Aorta (tissue), 5 donors: ENCODE measurements around the gene RNF40. TPM values are rescaled to one million over a fixed set of nuclear protein-coding genes. Genes with fewer than 3 reads are reported as not detected.
A peak's percentile ranks its signal among the peaks of the same experiment; 100 is the strongest.

Experiments
- ATAC-seq: fragments of 200-7000 bp; cut with Tn5 transposase; one replicate; pipeline ENCODE4 v1.9.1; 2022; ENCODE audit warnings: moderate library complexity; ENCODE audit not compliant: low FRiP score
- DNase-seq, 2 donors: peaks; one replicate each; pipeline ENCODE4 v3.0.0-alpha.2; 2020
- H3K27ac ChIP-seq, 2 donors: one replicate each; pipeline ENCODE4 v1.5.1; 2013; ENCODE audit warnings: low read length in 2 of 2, mild to moderate bottlenecking in 2 of 2, moderate library complexity in 2 of 2, control low read depth in 1 of 2, inconsistent platforms in 1 of 2, low read depth in 1 of 2
- H3K27me3 ChIP-seq, 2 donors: one replicate each; pipeline ENCODE4 v1.6.1; 2013; ENCODE audit warnings: control low read depth in 1 of 2, low read length in 1 of 2, mild to moderate bottlenecking in 1 of 2, moderate library complexity in 1 of 2; ENCODE audit not compliant: insufficient read depth in 2 of 2, control insufficient read depth in 1 of 2
- H3K36me3 ChIP-seq, 2 donors: one replicate each; pipeline ENCODE4 v1.6.1; 2013; ENCODE audit warnings: control low read depth in 1 of 2, low read length in 1 of 2, mild to moderate bottlenecking in 1 of 2; ENCODE audit not compliant: insufficient read depth in 2 of 2, control insufficient read depth in 1 of 2
- H3K4me1 ChIP-seq, 2 donors: one replicate each; pipeline ENCODE4 v1.6.1; 2013; ENCODE audit warnings: low read length in 2 of 2, control low read depth in 1 of 2, mild to moderate bottlenecking in 1 of 2, moderate library complexity in 1 of 2; ENCODE audit not compliant: insufficient read depth in 2 of 2, control insufficient read depth in 1 of 2
- H3K4me3 ChIP-seq, 2 donors: one replicate each; pipeline ENCODE4 v1.5.1; 2013; ENCODE audit warnings: low read length in 2 of 2, control low read depth in 1 of 2, mild to moderate bottlenecking in 1 of 2
- H3K9me3 ChIP-seq: one replicate; pipeline ENCODE4 v1.6.1; 2013; ENCODE audit warnings: mild to moderate bottlenecking, low read length; ENCODE audit not compliant: control insufficient read depth
- WGBS, 2 donors: extraction: QIAGEN DNeasy Blood & Tissue Kit; methylation state at CpG; one replicate each; pipeline ENCODE4 v1.1.7; 2013; 5-methylcytosine and 5-hydroxymethylcytosine counted together
- intact Hi-C, 2 donors: fragments of 100-400 bp; cut with DNase I; formaldehyde crosslinking; loops; one replicate each; pipeline versions ENCODE4 v1.14.2 to v1.15.0; 2022
- polyA plus RNA-seq, 2 donors: library from polyadenylated mRNA; stranded (reverse); fragments of 200-250 nt; gene quantifications; one replicate each; pipeline ENCODE4 v1.2.3, GENCODE V29; 2013
- total RNA-seq, 2 donors: library from RNA; stranded (reverse); fragmentation: NEBNext Ultra II Directional; extraction: Animal tissue kit (Norgen Biotek cat#: 25700); gene quantifications; one replicate each; pipeline ENCODE4 v1.2.1, GENCODE V29; 2021
- donor health status: healthy with polysubstance abuse.
- donor health status: Bipolar disorder and iron deficiency.
- donor health status: DM: no; HTN: no; CAD: no.
- donor health status: DM: no; HTN: no; CAD: no.
- donor health status: DM: yes; HTN: yes; CAD: no.

The RNF40 gene
- total and polyA plus RNA-seq, 4 donors, result 22.7 to 90.2 (median 66.7) TPM

GRCh38 chr16:30737794-30738648, 24.1 kb upstream of the RNF40 start:
- Histone ChIP-seq H3K27ac (no peak overlapping the region), H3K4me1 (peaks cover 0 to 2% of the 10 kb centered on the region in 2 donors), H3K27me3 (no peaks in the 10 kb centered on the region), H3K9me3 (no peaks in the 10 kb centered on the region), H3K36me3 (peaks cover 4 to 12% of the 10 kb centered on the region in 2 donors), H3K4me3 (no peak overlapping the region)
- ATAC-seq, result no peak
- intact Hi-C loops, result no loop called here
- peak in 1 of 2 donors; percentile 67 for DNase-seq
- WGBS, 2 donors, result 91% methylated on average over 25 of the region's 25 CpGs

- 86 to 88% methylated on average over 34 to 37 of the region's 37 CpGs for WGBS, 2 donors
- Histone ChIP-seq H3K36me3 (peaks cover 0 to 7% of the 10 kb centered on the region in 2 donors), H3K27ac (no peak overlapping the region), H3K4me3 (no peak overlapping the region), H3K9me3 (no peaks in the 10 kb centered on the region), H3K27me3 (no peaks in the 10 kb centered on the region), H3K4me1 (peaks cover 0 to 2% of the 10 kb centered on the region in 2 donors)
- ATAC-seq (no peak), DNase-seq (peak in 1 of 2 donors; percentile 70)
- intact Hi-C loops, result no loop called here
Observed at GRCh38 chr16:30738984-30739951, 22.9 kb upstream of the RNF40 start.

GRCh38 chr16:30740364-30741251, 21.5 kb upstream of the RNF40 start:
- Histone ChIP-seq H3K9me3 (no peaks in the 10 kb centered on the region), H3K36me3 (peaks cover 0 to 4% of the 10 kb centered on the region in 2 donors), H3K27ac (peak overlapping the region; percentile 3 to 31), H3K4me1 (peaks cover 0 to 2% of the 10 kb centered on the region in 2 donors), H3K27me3 (no peaks in the 10 kb centered on the region), H3K4me3 (no peak overlapping the region)
- intact Hi-C loops, result loop anchor here (5.0 kb wide), 2 partner anchors 38 to 43 kb away; partner anchors contain the start of gene SRCAP (in 1 of the 2)
- ATAC-seq, result peak; percentile 84
- WGBS, 2 donors, result 44 to 51% methylated on average over 8 of the region's 8 CpGs
- DNase-seq, result peak; percentile 91 to 92

- intact Hi-C loops, result loop anchor here (5.0 kb wide), 2 partner anchors 39 to 44 kb away; partner anchors contain the start of gene SRCAP (in 1 of the 2)
- Histone ChIP-seq H3K9me3 (no peaks in the 10 kb centered on the region), H3K4me3 (no peak overlapping the region), H3K27me3 (no peaks in the 10 kb centered on the region), H3K4me1 (peaks cover 0 to 2% of the 10 kb centered on the region in 2 donors), H3K36me3 (peaks cover 0 to 2% of the 10 kb centered on the region in 2 donors), H3K27ac (peak overlapping the region in 1 of 2 donors; percentile 79)
- peak; percentile 20 for ATAC-seq
- 80 to 83% methylated on average over 6 of the region's 6 CpGs for WGBS, 2 donors
- DNase-seq, result no peak
Observed at GRCh38 chr16:30741461-30741914, 20.6 kb upstream of the RNF40 start.

- no peak overlapping the region for H3K27ac ChIP-seq
- intact Hi-C loops, result loop anchor here (5.0 kb wide), 2 partner anchors 41 to 46 kb away; partner anchors contain the start of gene SRCAP (in 1 of the 2)
- H3K27me3 ChIP-seq, result no peaks in the 10 kb centered on the region
- WGBS, 2 donors, result 91 to 92% methylated on average over 11 of the region's 11 CpGs
- no peak for DNase-seq
- H3K36me3 ChIP-seq, result peaks cover 0 to 2% of the 10 kb centered on the region in 2 donors
- H3K4me1 ChIP-seq, result peaks cover 0 to 2% of the 10 kb centered on the region in 2 donors
- ATAC-seq, result no peak
- H3K9me3 ChIP-seq, result no peaks in the 10 kb centered on the region
- H3K4me3 ChIP-seq, result no peak overlapping the region
Observed at GRCh38 chr16:30743716-30744115, 18.4 kb upstream of the RNF40 start.

GRCh38 chr16:30744183-30744582, 17.9 kb upstream of the RNF40 start:
- ATAC-seq (no peak), DNase-seq (no peak)
- H3K27ac ChIP-seq, result no peak overlapping the region
- no peaks in the 10 kb centered on the region for H3K36me3 ChIP-seq
- H3K4me1 ChIP-seq, result peaks cover 0 to 2% of the 10 kb centered on the region in 2 donors
- intact Hi-C loops, result loop anchor here (5.0 kb wide), 2 partner anchors 42 to 47 kb away; partner anchors contain the start of gene SRCAP (in 1 of the 2)
- H3K4me3 ChIP-seq, result no peak overlapping the region
- H3K27me3 ChIP-seq, result no peaks in the 10 kb centered on the region
- H3K9me3 ChIP-seq, result no peaks in the 10 kb centered on the region
- 48 to 65% methylated on average over 2 of the region's 2 CpGs for WGBS, 2 donors

- no peak for DNase-seq
- intact Hi-C loops, result no loop called here
- ATAC-seq, result no peak
- H3K4me1 ChIP-seq, result peaks cover 0 to 2% of the 10 kb centered on the region in 2 donors
- H3K36me3 ChIP-seq, result no peaks in the 10 kb centered on the region
- no peaks in the 10 kb centered on the region for H3K9me3 ChIP-seq
- H3K27ac ChIP-seq, result no peak overlapping the region
- H3K27me3 ChIP-seq, result no peaks in the 10 kb centered on the region
- H3K4me3 ChIP-seq, result no peak overlapping the region
- 60 to 63% methylated on average over 2 of the region's 2 CpGs for WGBS, 2 donors
Observed at GRCh38 chr16:30745082-30745481, 17.0 kb upstream of the RNF40 start.
